GM12874 (cell line): ENCODE measurements around the gene MT1H.

ENCODE experiments used
- TF ChIP-seq, protein P1 (sequence below): IDR thresholded peaks from 2 replicates; pipeline ENCODE4 v1.5.1; 2011; ENCODE audit warnings: low read depth, mild to moderate bottlenecking, control low read depth, low read length, moderate library complexity; ENCODE audit not compliant: insufficient read depth

The MT1H gene

DNA sequence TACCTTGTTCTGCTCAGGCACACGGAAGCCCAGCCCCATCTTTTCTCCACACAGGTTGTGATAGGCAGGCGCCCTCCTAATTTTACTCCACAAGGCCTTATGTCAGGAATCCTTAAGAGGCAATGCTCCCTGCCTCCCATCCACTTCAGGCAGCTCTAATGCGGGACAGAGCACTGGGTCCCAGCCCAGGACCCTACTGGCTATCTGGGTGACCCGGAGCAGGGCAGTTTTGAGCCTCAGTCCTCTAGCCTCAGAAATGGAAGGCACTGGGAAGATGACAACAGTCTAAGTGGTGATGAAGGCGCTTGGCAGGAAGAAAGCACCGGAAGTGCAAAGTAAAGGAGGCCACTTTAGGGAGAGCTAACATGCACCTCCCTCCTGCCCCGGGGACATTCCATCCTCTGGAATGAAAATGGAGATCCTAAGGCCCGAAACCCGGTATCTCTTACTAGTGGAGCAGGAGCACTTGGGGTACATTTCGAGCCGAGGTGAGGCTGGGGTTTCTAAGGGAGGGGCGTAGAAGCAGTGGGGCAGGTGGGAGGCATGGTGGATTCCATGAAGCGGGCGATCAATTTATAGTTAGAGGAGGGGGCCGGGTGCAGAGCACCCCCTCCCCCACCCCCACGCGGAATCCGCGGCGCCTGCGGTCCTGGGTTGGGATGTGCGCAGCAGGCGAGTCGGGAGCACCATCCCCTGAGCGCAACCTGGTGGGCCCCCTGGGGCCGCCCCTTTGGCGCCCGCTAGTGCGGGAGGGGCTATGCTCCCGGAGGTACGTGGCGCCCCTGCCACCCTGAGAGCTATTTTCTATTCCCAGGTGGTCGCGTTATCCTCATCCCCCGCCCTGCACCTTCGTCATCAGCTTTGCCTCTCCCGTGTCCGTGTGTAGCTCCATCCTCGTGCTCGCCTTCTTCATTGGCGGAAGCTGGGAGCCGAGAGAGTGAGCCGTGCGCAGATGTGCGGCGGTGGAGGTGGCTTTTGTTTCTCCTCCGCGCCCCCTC, 7.0 kb upstream of the MT1H start:
- TF ChIP-seq, protein P1, sequence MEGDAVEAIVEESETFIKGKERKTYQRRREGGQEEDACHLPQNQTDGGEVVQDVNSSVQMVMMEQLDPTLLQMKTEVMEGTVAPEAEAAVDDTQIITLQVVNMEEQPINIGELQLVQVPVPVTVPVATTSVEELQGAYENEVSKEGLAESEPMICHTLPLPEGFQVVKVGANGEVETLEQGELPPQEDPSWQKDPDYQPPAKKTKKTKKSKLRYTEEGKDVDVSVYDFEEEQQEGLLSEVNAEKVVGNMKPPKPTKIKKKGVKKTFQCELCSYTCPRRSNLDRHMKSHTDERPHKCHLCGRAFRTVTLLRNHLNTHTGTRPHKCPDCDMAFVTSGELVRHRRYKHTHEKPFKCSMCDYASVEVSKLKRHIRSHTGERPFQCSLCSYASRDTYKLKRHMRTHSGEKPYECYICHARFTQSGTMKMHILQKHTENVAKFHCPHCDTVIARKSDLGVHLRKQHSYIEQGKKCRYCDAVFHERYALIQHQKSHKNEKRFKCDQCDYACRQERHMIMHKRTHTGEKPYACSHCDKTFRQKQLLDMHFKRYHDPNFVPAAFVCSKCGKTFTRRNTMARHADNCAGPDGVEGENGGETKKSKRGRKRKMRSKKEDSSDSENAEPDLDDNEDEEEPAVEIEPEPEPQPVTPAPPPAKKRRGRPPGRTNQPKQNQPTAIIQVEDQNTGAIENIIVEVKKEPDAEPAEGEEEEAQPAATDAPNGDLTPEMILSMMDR = no peak

GRCh38 chr16:56664506-56664905, 5.1 kb upstream of the MT1H start:
- TF ChIP-seq, protein P1 = no peak

- TF ChIP-seq, protein P1 = no peak
These were observed 1.7 kb upstream of the MT1H start, which contains the start of gene MT1G for GRCh38 chr16:56667581-56668571. MT1G (minus strand) TSS chr16:56668065; CDS start chr16:56667993, 72 bp downstream.

- TF ChIP-seq, protein P1 = no peak
These were observed 416 bp downstream of the MT1H start for GRCh38 chr16:56669840-56670619.

GRCh38 chr16:56670620-56670934, 963 bp downstream of the MT1H start:
- TF ChIP-seq, protein P1 = no peak

GRCh38 chr16:56672761-56673536, 3.3 kb downstream of the MT1H start:
- TF ChIP-seq, protein P1 = no peak
